A549 (cell line): Measurements from ENCODE around the gene BRPF1. TPM values are rescaled to one million over a fixed set of nuclear protein-coding genes. Genes with fewer than 3 reads are reported as not detected.

ENCODE experiments used
- ATAC-seq, 2 experiments: fragments of 200-7000 bp in 1 of 2; fragments of >200 bp in 1 of 2; cut with Nextera tagmentation in 1 of 2; cut with Tn5 transposase in 1 of 2; 3 replicates each; pipeline versions ENCODE4 v1.8.0 to v1.9.1; 2018 to 2020; ENCODE audit warnings: mild to moderate bottlenecking in 1 of 2, moderate library complexity in 1 of 2
- CTCF ChIA-PET: fragments of 300-600 bp; sonication (Branson Sonifier 250); formaldehyde crosslinking; extraction: SDS; loops from one replicate; lab custom pipeline; 2021; ENCODE audit warnings: antibody characterized with exemption, inconsistent platforms; lab: Yijun Ruan, JAX
- POLR2A ChIA-PET: fragments of 350-600 bp; formaldehyde crosslinking; extraction: SDS; loops from one replicate; lab custom pipeline; 2021; ENCODE audit warnings: antibody characterized with exemption, inconsistent platforms; lab: Yijun Ruan, JAX
- DNase-seq, 2 experiments: peaks; one replicate each; pipeline versions ENCODE4 v3.0.0 to v3.0.0-alpha.2; 2011 to 2016; ENCODE audit warnings: low read depth in 1 of 2, low spot score in 1 of 2
- FAIRE-seq: peaks from 2 replicates; lab custom pipeline; 2011; peaks lifted over from hg19 to GRCh38; lab: Jason Lieb, UNC
- H3K27ac ChIP-seq, 2 experiments: fragments of >200 bp; sonication (Bioruptor Twin); formaldehyde crosslinking; 3 replicates each; pipeline ENCODE4 v1.5.1; 2016 to 2017
- H3K4me1 ChIP-seq: fragments of >200 bp; sonication (Bioruptor Twin); formaldehyde crosslinking; 3 replicates; pipeline ENCODE4 v1.6.1; 2016
- H3K4me2 ChIP-seq: fragments of >200 bp; sonication (Bioruptor Twin); formaldehyde crosslinking; 3 replicates; pipeline ENCODE4 v1.6.1; 2016
- H3K4me3 ChIP-seq: fragments of >200 bp; sonication (Bioruptor Twin); formaldehyde crosslinking; 3 replicates; pipeline ENCODE4 v1.5.1; 2016
- H3K9me3 ChIP-seq: fragments of >200 bp; sonication (Bioruptor Twin); formaldehyde crosslinking; 3 replicates; pipeline ENCODE4 v1.6.1; 2016
- BHLHE40 ChIP-seq: IDR thresholded peaks from 2 replicates; pipeline ENCODE4 v1.6.1; 2012; ENCODE audit warnings: low read depth, low read length, inconsistent platforms
- CHD4 ChIP-seq: fragments of 200-600 bp; sonication (generic); IDR thresholded peaks from 2 replicates; pipeline ENCODE4 v1.6.1; 2016; ENCODE audit warnings: antibody characterized with exemption, mild to moderate bottlenecking, borderline replicate concordance
- ESRRA ChIP-seq: fragments of 150-350 bp; IDR thresholded peaks from 2 replicates; pipeline ENCODE4 v1.6.1; 2014; ENCODE audit warnings: mild to moderate bottlenecking, low read length, borderline replicate concordance
- FOSL2 ChIP-seq, 2 experiments: fragments of 450-650 bp in 1 of 2; fragments of >200 bp in 1 of 2; sonication (Bioruptor Twin) in 1 of 2; formaldehyde crosslinking; IDR thresholded peaks; 2 replicates each; pipeline versions ENCODE4 v1.5.0 to v1.6.1; 2016 to 2020; ENCODE audit warnings: mild to moderate bottlenecking in 1 of 2, moderate library complexity in 1 of 2
- FOXS1 ChIP-seq: fragments of 250-450 bp; sonication (Bioruptor Pico); IDR thresholded peaks from 2 replicates; pipeline ENCODE4 v1.5.0; 2020; ENCODE audit warnings: mild to moderate bottlenecking, moderate library complexity
- HDAC2 ChIP-seq: fragments of 200-600 bp; sonication (generic); IDR thresholded peaks from 2 replicates; pipeline ENCODE4 v1.6.1; 2016
- HES2 ChIP-seq: fragments of >200 bp; sonication (Bioruptor Twin); formaldehyde crosslinking; IDR thresholded peaks from 2 replicates; pipeline ENCODE4 v1.6.1; 2016
- HOXB13 ChIP-seq: fragments of 250-450 bp; sonication (Bioruptor Pico); IDR thresholded peaks from 2 replicates; pipeline ENCODE4 v1.5.0; 2020; ENCODE audit warnings: low read depth, mild to moderate bottlenecking, moderate library complexity
- HOXB5 ChIP-seq: fragments of 250-450 bp; sonication (Bioruptor Pico); IDR thresholded peaks from 2 replicates; pipeline ENCODE4 v1.5.0; 2020; ENCODE audit warnings: mild to moderate bottlenecking, moderate library complexity
- JUN ChIP-seq, 2 experiments: fragments of >200 bp; sonication (Bioruptor Twin); formaldehyde crosslinking; IDR thresholded peaks; 2 replicates in 1 of 2; 3 replicates in 1 of 2; pipeline ENCODE4 v1.6.1; 2016 to 2017
- JUNB ChIP-seq: fragments of >200 bp; sonication (Bioruptor Twin); formaldehyde crosslinking; IDR thresholded peaks from 2 replicates; pipeline ENCODE4 v1.6.1; 2016
- KDM1A ChIP-seq: fragments of 200-600 bp; sonication (generic); IDR thresholded peaks from 2 replicates; pipeline ENCODE4 v1.6.1; 2016; ENCODE audit warnings: low read depth, mild to moderate bottlenecking
- MAX ChIP-seq: IDR thresholded peaks from 2 replicates; pipeline ENCODE4 v1.6.1; 2012
- MAZ ChIP-seq: fragments of 150-350 bp; IDR thresholded peaks from 2 replicates; pipeline ENCODE4 v1.6.1; 2014; ENCODE audit warnings: antibody characterized with exemption, low read depth, low read length, borderline replicate concordance
- MYC ChIP-seq: IDR thresholded peaks from 2 replicates; pipeline ENCODE4 v1.6.1; 2012; ENCODE audit warnings: mild to moderate bottlenecking, inconsistent platforms, low read length, improper control_type of control experiment, borderline replicate concordance
- NPAS2 ChIP-seq: fragments of 250-450 bp; sonication (Bioruptor Pico); IDR thresholded peaks from 2 replicates; pipeline ENCODE4 v1.8.0; 2022; ENCODE audit warnings: mild to moderate bottlenecking, moderate library complexity, borderline replicate concordance
- POLR2AphosphoS2 ChIP-seq: conservative IDR thresholded peaks from 2 replicates; pipeline ENCODE4 v1.6.1; 2012; ENCODE audit warnings: low read length, improper control_type of control experiment, inconsistent platforms
- REST ChIP-seq: fragments of 200-600 bp; sonication (generic); IDR thresholded peaks from 2 replicates; pipeline ENCODE4 v1.6.1; 2016; ENCODE audit warnings: antibody characterized with exemption, mild to moderate bottlenecking, moderate library complexity
- RFX5 ChIP-seq: fragments of 450-650 bp; IDR thresholded peaks from 2 replicates; pipeline ENCODE4 v1.7.1; 2014; ENCODE audit warnings: antibody characterized with exemption, mild to moderate bottlenecking, moderate library complexity
- SMC3 ChIP-seq: fragments of >200 bp; sonication (Bioruptor Twin); formaldehyde crosslinking; IDR thresholded peaks from 3 replicates; pipeline ENCODE4 v1.6.1; 2018; ENCODE audit warnings: inconsistent platforms
- SREBF2 ChIP-seq: fragments of 450-650 bp; IDR thresholded peaks from 2 replicates; pipeline ENCODE4 v1.6.1; 2014; ENCODE audit warnings: mild to moderate bottlenecking, moderate library complexity
- TFCP2L1 ChIP-seq: fragments of 250-450 bp; sonication (Bioruptor Pico); IDR thresholded peaks from 2 replicates; pipeline ENCODE4 v1.5.0; 2021; ENCODE audit warnings: mild to moderate bottlenecking
- USF2 ChIP-seq: fragments of 450-650 bp; IDR thresholded peaks from 2 replicates; pipeline ENCODE4 v1.6.1; 2014; ENCODE audit warnings: antibody characterized with exemption
- ZFP36 ChIP-seq: fragments of 450-650 bp; IDR thresholded peaks from 2 replicates; pipeline ENCODE4 v1.6.1; 2014; ENCODE audit warnings: borderline replicate concordance; ENCODE audit not compliant: partially characterized antibody
- ZNF302 ChIP-seq: fragments of 250-450 bp; sonication (Bioruptor Pico); IDR thresholded peaks from 2 replicates; pipeline ENCODE4 v1.9.0; 2021; ENCODE audit warnings: inconsistent platforms, mild to moderate bottlenecking, moderate library complexity
- WGBS: methylation state at CpG from one replicate; pipeline ENCODE4 v1.1.6; 2017; ENCODE audit errors: missing lambda C conversion rate; 5-methylcytosine and 5-hydroxymethylcytosine counted together
- polyA plus RNA-seq, 4 experiments: library from polyadenylated mRNA; depleted of rRNA in 3 of 4; stranded (reverse); fragments of >200 nt; fragmentation: RNase III in 1 of 4; extraction: RNeasy Plus Mini Kit Qiagen cat#74134 plus additional on column Dnase treatment in 1 of 4; gene quantifications; 2 replicates in 3 of 4; 3 replicates in 1 of 4; pipeline ENCODE4 v1.2.3, GENCODE V29; 2011 to 2017
- TF ChIP-seq, protein P1 (sequence below): IDR thresholded peaks from 2 replicates; pipeline ENCODE4 v1.6.1; 2012
- TF ChIP-seq, protein P2 (sequence below): fragments of 250-450 bp; sonication (Bioruptor Pico); IDR thresholded peaks from 2 replicates; pipeline ENCODE4 v1.5.0; 2021; ENCODE audit warnings: mild to moderate bottlenecking, moderate library complexity, borderline replicate concordance

The BRPF1 gene
- polyA plus RNA-seq, 2 of the 4 experiments (the other 2 are of a cell fraction): 8.6 to 12.4 TPM

GRCh38 chr3:9698293-9698692, 33.2 kb upstream of the BRPF1 start:
- TF ChIP-seq MAX (no peak), HOXB13 (no peak), HOXB5 (CRISPR knock-in tag) (no peak), ESRRA (no peak), ZNF302 (CRISPR knock-in tag) (no peak), JUNB (no peak), SMC3 (no peak), ZFP36 (no peak), TFCP2L1 (no peak), KDM1A (no peak), HDAC2 (no peak), JUN (IDR thresholded peaks at IDR 0.05) (no peak), MYC (no peak), BHLHE40 (no peak)
- DNase-seq: no peak
- FAIRE-seq: no peak
- Histone ChIP-seq H3K4me3 (no peak overlapping the region), H3K4me2 (no peak overlapping the region), H3K27ac (no peak overlapping the region), H3K9me3 (no peaks in the 10 kb centered on the region), H3K4me1 (no peaks in the 10 kb centered on the region)
- ChIA-PET POLR2A (no interaction called here), CTCF (interaction anchor here (1.6 to 4.4 kb wide), 3 partner anchors 17 to 195 kb away, joined by 5 to 19 read pairs (median 9); no protein-coding TSS in a partner anchor)
- WGBS: 93% methylated on average over 3 of the region's 3 CpGs
- ATAC-seq: no peak

- ATAC-seq (no peak), FAIRE-seq (no peak), DNase-seq (no peak)
- 89% methylated on average over 2 of the region's 2 CpGs for WGBS
- no peak overlapping the region for H3K4me3 ChIP-seq
- ChIA-PET POLR2A (no interaction called here), CTCF (interaction anchor here (0.7 to 1.3 kb wide), 3 partner anchors 15 to 643 kb away, joined by 3 to 5 read pairs (median 5); no protein-coding TSS in a partner anchor)
- TF ChIP-seq SREBF2: no peak
- H3K27ac ChIP-seq: no peak overlapping the region
- H3K9me3 ChIP-seq: no peaks in the 10 kb centered on the region
- no peak overlapping the region for H3K4me2 ChIP-seq
- H3K4me1 ChIP-seq: peaks cover 8% of the 10 kb centered on the region; the same call in 1 of the 3 replicates
Observed at GRCh38 chr3:9700536-9700935, 31.0 kb upstream of the BRPF1 start.

DNA sequence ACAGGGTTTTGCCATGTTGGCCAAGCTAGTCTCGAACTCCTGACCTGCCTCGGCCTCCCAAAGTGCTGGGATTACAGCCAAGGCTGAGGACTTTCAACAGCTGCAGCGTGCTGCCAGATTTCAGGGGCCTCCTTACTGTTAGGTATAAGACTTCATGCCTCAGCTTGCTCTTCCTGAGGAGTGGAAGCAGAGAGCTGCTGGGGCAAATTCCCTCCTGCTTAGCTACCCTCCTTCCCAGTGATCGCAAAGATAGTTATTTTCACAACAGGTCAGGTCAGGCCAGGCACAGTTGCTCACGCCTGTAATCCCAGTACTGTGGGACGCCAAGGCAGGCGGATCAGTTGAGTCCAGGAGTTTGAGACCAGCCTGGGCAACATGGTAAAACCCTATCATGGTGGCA, 30.5 kb upstream of the BRPF1 start:
- Histone ChIP-seq H3K9me3 (no peaks in the 10 kb centered on the region), H3K4me3 (no peak overlapping the region), H3K4me2 (no peak overlapping the region), H3K27ac (no peak overlapping the region), H3K4me1 (peaks cover 8% of the 10 kb centered on the region; the same call in 1 of the 3 replicates)
- DNase-seq: no peak
- TF ChIP-seq MAZ (no peak), POLR2AphosphoS2 (no peak), RFX5 (no peak), HOXB13 (no peak), USF2 (no peak), FOSL2 (IDR thresholded peaks at IDR 0.05) (no peak), FOSL2 (CRISPR knock-in tag; IDR thresholded peaks at IDR 0.05) (no peak), REST (no peak), SREBF2 (no peak), JUNB (no peak), NPAS2 (no peak), FOXS1 (CRISPR knock-in tag) (no peak), HES2 (no peak), CHD4 (no peak)
- TF ChIP-seq, protein P1, sequence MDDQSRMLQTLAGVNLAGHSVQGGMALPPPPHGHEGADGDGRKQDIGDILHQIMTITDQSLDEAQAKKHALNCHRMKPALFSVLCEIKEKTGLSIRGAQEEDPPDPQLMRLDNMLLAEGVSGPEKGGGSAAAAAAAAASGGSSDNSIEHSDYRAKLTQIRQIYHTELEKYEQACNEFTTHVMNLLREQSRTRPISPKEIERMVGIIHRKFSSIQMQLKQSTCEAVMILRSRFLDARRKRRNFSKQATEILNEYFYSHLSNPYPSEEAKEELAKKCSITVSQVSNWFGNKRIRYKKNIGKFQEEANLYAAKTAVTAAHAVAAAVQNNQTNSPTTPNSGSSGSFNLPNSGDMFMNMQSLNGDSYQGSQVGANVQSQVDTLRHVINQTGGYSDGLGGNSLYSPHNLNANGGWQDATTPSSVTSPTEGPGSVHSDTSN: no peak
- TF ChIP-seq, protein P2, sequence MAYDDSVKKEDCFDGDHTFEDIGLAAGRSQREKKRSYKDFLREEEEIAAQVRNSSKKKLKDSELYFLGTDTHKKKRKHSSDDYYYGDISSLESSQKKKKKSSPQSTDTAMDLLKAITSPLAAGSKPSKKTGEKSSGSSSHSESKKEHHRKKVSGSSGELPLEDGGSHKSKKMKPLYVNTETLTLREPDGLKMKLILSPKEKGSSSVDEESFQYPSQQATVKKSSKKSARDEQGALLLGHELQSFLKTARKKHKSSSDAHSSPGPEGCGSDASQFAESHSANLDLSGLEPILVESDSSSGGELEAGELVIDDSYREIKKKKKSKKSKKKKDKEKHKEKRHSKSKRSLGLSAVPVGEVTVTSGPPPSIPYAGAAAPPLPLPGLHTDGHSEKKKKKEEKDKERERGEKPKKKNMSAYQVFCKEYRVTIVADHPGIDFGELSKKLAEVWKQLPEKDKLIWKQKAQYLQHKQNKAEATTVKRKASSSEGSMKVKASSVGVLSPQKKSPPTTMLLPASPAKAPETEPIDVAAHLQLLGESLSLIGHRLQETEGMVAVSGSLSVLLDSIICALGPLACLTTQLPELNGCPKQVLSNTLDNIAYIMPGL (CRISPR knock-in tag): no peak
- POLR2A ChIA-PET: no interaction called here
- no peak for ATAC-seq
- CTCF ChIA-PET: interaction anchor here (0.7 to 1.2 kb wide), 3 partner anchors 13 to 643 kb away, joined by 3 to 5 read pairs (median 5); no protein-coding TSS in a partner anchor
- FAIRE-seq: no peak
- WGBS: 93% methylated on average over 7 of the region's 7 CpGs
